Prostate gland (tissue), 2 donors: ENCODE data around the gene HMCES. TPM values are rescaled to one million over a fixed set of nuclear protein-coding genes. Genes with fewer than 3 reads are reported as not detected.

Experiments used
- DNase-seq: peaks from one replicate; pipeline ENCODE4 v3.0.0-alpha.2; 2019; ENCODE audit warnings: low spot score
- H3K27ac ChIP-seq, 2 donors: fragments of 200-600 bp; sonication (generic); 2 replicates each; pipeline ENCODE4 v1.5.1; 2017 to 2019
- H3K27me3 ChIP-seq: fragments of 200-600 bp; sonication (generic); replicated peaks from 2 replicates; pipeline ENCODE4 v1.5.1; 2019; ENCODE audit not compliant: insufficient read depth
- H3K36me3 ChIP-seq, 2 donors: fragments of 200-600 bp; sonication (generic); 1 replicate in 1 of 2; 2 replicates in 1 of 2; pipeline versions ENCODE4 v1.5.1 to v1.8.1; 2017 to 2019
- H3K4me1 ChIP-seq: fragments of 200-600 bp; sonication (generic); replicated peaks from 2 replicates; pipeline ENCODE4 v1.5.1; 2019
- H3K4me3 ChIP-seq, 2 donors: fragments of 200-600 bp; sonication (generic); 2 replicates each; pipeline ENCODE4 v1.5.1; 2017 to 2019
- H3K9me3 ChIP-seq: fragments of 200-600 bp; sonication (generic); 2 replicates; pipeline ENCODE4 v1.5.1; 2017
- POLR2A ChIP-seq: fragments of 450-650 bp; IDR thresholded peaks from one replicate; pipeline ENCODE4 v1.6.1; 2016; ENCODE audit warnings: antibody characterized with exemption, mild to moderate bottlenecking
- POLR2AphosphoS5 ChIP-seq: sonication (generic); formaldehyde crosslinking; IDR thresholded peaks from one replicate; pipeline ENCODE4 v1.6.1; 2017; ENCODE audit warnings: antibody characterized with exemption
- WGBS: methylation state at CpG from one replicate; pipeline ENCODE4 v1.1.5; 2018; 5-methylcytosine and 5-hydroxymethylcytosine counted together
- intact Hi-C: fragments of 100-400 bp; cut with DNase I; formaldehyde crosslinking; loops from one replicate; pipeline ENCODE4 v1.14.2; 2022
- total RNA-seq, 2 donors: library from RNA; depleted of rRNA; stranded (reverse); fragments of >200 nt; gene quantifications; one replicate each; pipeline ENCODE4 v1.1.0, GENCODE V29; 2016
- TF ChIP-seq, protein P1 (sequence below), 4 experiments: fragments of 200-600 bp in 2 of 4; fragments of 450-650 bp in 2 of 4; sonication (generic) in 2 of 4; IDR thresholded peaks; 1 replicate in 3 of 4; 2 replicates in 1 of 4; pipeline ENCODE4 v1.5.1; 2016 to 2019; ENCODE audit warnings: antibody characterized with exemption in 4 of 4, mild to moderate bottlenecking in 2 of 4, moderate library complexity in 2 of 4

Gene HMCES
- total RNA-seq, 2 donors from 2014 or later: 29.1 to 34.9 TPM

DNA sequence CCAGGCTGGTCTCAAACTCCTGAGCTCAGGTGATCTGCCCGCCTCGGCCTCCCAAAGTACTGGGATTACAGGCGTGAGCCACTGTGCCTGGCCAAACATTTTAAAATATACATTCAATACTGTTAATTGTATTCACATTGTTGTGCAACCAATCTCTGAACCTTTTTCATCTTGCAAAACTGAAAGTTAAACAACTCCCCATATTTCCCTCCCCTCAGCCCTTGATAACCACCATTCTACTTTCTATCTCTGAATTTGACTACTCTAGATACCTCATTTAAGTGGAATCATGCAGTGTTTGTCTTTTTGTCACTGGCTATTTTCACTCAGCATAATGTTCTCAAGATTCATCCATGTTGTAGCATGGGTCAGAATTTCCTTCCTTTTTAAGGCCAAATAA lies 30.0 kb downstream of the HMCES start:
- no peaks in the 10 kb centered on the region for H3K4me1 ChIP-seq
- H3K27me3 ChIP-seq: no peaks in the 10 kb centered on the region

DNA sequence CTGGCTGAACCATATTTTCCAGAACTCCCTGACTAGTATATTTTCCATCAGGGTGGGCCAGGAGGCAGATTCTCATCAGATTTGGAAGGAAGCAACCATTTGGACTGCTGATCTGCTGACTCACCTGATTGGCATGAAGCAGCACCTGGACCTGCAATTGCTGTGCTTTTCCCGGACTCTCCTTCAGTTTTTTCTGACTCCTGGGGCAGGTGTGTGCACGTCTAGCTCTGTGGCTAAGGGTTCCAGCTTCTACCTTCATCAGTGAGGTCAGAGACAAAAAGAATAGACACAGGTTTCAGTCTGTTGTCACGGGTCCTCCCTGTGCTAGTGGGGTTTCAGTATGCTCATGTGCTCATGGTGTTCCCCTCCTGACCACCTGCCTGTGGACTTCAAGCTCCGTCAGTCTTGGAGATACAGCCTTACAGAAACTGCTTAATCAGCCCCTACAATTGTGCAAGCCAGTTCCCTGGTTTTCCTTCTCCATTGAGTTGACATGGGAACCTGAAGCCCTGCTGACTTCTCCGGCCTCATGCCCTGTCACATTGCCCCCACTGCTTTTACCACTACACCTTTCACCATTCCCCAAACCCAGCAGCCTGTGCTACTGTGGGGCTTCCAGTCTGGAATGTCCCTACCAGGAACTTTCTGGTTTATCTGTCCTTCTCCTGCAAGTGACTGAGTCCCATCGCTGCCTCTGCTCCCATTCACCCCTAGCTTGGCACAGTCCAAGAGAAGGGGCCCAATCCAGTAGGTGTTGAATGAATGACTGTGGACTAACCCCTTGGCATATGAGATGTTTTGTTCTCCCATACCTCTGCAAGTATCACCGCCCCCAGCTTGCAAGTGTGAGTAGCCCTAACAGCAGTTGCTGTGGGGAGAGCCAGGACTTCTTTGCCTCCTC lies 31.7 kb downstream of the HMCES start:
- peak; percentile 71 for DNase-seq
- Histone ChIP-seq H3K36me3 (no peaks in the 10 kb centered on the region), H3K4me1 (peaks cover 5% of the 10 kb centered on the region), H3K27me3 (no peaks in the 10 kb centered on the region), H3K9me3 (no peaks in the 10 kb centered on the region), H3K27ac (peak overlapping the region; percentile 55 to 63), H3K4me3 (no peak overlapping the region)
- intact Hi-C loops: no loop called here
- TF ChIP-seq POLR2AphosphoS5: peak; percentile 85
- TF ChIP-seq, protein P1, sequence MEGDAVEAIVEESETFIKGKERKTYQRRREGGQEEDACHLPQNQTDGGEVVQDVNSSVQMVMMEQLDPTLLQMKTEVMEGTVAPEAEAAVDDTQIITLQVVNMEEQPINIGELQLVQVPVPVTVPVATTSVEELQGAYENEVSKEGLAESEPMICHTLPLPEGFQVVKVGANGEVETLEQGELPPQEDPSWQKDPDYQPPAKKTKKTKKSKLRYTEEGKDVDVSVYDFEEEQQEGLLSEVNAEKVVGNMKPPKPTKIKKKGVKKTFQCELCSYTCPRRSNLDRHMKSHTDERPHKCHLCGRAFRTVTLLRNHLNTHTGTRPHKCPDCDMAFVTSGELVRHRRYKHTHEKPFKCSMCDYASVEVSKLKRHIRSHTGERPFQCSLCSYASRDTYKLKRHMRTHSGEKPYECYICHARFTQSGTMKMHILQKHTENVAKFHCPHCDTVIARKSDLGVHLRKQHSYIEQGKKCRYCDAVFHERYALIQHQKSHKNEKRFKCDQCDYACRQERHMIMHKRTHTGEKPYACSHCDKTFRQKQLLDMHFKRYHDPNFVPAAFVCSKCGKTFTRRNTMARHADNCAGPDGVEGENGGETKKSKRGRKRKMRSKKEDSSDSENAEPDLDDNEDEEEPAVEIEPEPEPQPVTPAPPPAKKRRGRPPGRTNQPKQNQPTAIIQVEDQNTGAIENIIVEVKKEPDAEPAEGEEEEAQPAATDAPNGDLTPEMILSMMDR (IDR thresholded peaks at IDR 0.05): no peak
- 60% methylated on average over 7 of the region's 7 CpGs for WGBS

More for the DNA sequence above, 30.0 kb downstream of the HMCES start:
- intact Hi-C loops: no loop called here
- DNase-seq: no peak
- H3K9me3 ChIP-seq: no peaks in the 10 kb centered on the region
- 95% methylated on average over 3 of the region's 3 CpGs for WGBS
- no peak overlapping the region for H3K4me3 ChIP-seq
- TF ChIP-seq, protein P1 (IDR thresholded peaks at IDR 0.05): no peak
- TF ChIP-seq POLR2A: no peak
- no peak for TF ChIP-seq POLR2AphosphoS5
- no peak overlapping the region for H3K27ac ChIP-seq
- no peaks in the 10 kb centered on the region for H3K36me3 ChIP-seq

DNA sequence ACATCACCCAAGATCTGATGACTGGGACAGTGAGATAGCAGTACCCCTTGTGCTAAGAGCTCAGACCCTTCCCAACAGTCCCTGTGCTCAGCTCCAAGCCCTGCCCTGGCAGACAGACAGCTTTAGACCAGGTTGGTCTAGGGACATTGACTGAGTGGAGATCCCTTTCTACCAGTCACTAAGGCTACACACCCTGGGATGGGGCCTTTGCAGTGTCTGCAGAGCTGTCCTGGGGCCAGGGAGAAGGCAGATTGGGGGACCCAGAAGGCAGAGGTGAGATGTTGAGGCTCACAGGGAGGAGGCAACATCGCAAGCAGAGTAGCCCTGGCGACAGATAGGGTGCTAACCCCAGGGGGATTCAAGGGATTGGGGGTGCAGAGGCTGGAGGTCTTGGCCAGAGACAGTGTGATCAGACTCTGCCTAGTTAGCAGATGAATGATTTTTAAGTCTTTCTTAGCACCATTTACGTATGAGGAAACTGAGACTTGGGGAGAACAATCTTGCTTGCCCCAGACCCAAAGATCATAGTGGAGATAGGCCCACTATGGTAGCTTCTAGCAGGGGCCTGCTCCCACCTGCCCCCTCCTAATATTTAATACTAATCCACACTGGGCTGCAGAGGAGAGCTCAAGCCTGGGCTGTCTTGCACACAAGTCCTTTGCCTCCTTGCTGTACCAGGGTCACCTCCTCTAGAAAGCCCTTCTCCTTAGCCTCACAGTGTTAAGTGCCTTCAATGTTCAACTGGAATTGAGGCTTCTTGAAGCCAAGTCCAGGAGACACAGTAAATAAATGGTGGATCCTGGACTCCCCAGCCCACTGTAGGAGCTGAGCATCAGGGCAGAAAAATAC lies 32.6 kb downstream of the HMCES start:
- H3K27ac ChIP-seq: peak overlapping the region; percentile 55 to 63
- no peak for DNase-seq
- TF ChIP-seq, protein P1 (IDR thresholded peaks at IDR 0.05): no peak
- TF ChIP-seq POLR2AphosphoS5 (no peak), POLR2A (no peak)
- intact Hi-C loops: no loop called here
- H3K36me3 ChIP-seq: no peaks in the 10 kb centered on the region
- H3K4me1 ChIP-seq: peaks cover 5% of the 10 kb centered on the region
- H3K4me3 ChIP-seq: no peak overlapping the region
- H3K27me3 ChIP-seq: no peaks in the 10 kb centered on the region
- 92% methylated on average over 3 of the region's 3 CpGs for WGBS
- no peaks in the 10 kb centered on the region for H3K9me3 ChIP-seq

DNA sequence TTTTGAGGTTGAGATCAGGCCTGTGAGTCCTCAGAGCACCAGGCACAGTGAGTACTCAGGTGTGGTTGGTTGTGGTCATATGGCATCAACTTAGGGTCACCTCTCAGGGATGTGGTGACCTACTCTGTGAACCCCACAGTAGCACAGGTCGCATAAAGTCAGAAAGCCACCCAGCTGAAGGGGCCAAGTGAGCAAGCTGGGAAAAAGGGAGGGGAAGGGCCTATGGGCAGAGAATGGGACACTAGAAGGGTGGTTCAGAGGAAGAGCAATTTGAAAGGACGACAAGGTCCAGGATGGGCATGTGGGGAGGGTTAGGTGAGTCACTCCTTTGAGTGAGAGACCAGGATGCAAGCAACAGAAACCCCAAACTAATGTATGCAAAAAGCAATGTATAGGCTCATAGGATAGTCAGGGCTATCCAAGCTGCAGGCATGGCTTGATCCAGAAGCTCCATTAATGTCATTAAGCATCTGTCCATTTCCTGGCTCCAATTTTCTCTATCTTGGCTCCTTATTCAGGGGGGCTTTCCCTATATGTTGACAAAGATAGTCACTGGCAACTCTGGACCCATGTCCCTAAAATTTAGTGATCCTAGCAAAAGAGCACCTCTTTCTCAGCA lies 33.5 kb downstream of the HMCES start:
- TF ChIP-seq POLR2AphosphoS5 (no peak), POLR2A (no peak)
- TF ChIP-seq, protein P1 (IDR thresholded peaks at IDR 0.05): no peak
- H3K27me3 ChIP-seq: no peaks in the 10 kb centered on the region
- whole genome bisulfite sequencing: 86% methylated on average over 2 of the region's 2 CpGs
- H3K36me3 ChIP-seq: no peaks in the 10 kb centered on the region
- H3K27ac ChIP-seq: no peak overlapping the region
- intact Hi-C loops: no loop called here
- H3K4me1 ChIP-seq: peaks cover 7% of the 10 kb centered on the region
- H3K4me3 ChIP-seq: no peak overlapping the region
- H3K9me3 ChIP-seq: no peaks in the 10 kb centered on the region
- DNase-seq: no peak
